ENCODE data around the gene LYPD6. TPM values are rescaled to one million over a fixed set of nuclear protein-coding genes. Genes with fewer than 3 reads are reported as not detected.
A peak's percentile ranks its signal among the peaks of the same experiment; 100 is the strongest.

The LYPD6 gene
- total RNA-seq, 1 experiment from 2014 or later = 2.4 TPM

DNA sequence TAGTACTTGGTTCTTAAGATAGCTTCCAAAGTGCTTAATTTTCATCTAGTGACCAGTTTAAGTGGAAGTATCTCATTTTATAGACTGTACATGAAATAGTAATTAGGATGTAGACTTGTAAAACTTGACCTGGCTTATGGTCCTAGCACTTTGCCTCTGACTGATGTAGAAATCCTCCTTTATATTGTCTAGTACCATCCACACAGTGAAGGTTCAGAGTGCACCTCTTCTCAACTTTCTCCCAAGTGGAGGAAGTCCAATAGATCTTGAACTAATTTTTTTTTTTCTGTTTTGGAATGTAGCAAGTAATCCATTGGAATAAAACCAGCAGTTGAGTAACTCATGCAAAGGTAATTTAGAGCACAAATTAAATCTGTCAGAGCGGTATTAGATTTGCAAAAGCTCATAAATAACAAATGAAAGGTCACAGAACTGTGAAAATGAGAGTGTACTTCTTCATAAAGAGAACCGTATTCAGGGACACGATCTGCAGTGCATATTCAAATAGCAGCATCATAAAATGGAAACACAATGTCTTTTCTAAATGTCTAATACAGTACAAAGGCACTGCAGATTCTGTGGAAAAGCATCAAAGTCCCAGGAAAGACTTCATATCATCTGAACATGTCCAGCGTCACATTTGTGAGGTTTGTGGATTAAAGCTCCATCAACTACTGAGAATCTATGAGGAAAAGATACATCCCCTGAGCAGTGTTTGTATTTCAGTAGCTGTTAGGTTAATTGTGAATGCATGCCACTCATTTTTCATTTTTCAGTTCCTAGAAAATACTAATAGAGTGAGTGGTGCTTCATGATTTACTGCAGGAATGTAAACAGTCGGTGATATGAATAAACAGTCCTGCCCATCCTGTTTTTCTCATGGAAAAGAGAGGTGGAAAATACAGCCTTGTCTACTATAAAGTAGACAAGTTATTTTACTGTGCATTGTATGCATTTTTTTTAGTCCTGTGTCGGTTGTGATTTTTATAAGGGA is 100.7 kb downstream of the LYPD6 start:
- intact Hi-C loops (cut with micrococcal nuclease) = loop anchor here (10.0 kb wide), 1 partner anchor 134 kb away; no protein-coding TSS in a partner anchor
- no peak overlapping the region for H3K4me2 ChIP-seq (ENCODE audit: low read length)
- no peaks in the 10 kb centered on the region; the same call in 1 of the 2 replicates for H3K4me1 ChIP-seq (ENCODE audit: insufficient read depth, low read length)
- H4K20me1 ChIP-seq (ENCODE audit: low read length) = no peaks in the 10 kb centered on the region
- H3F3A ChIP-seq (ENCODE audit: low read length, unreplicated experiment) = no peaks in the 10 kb centered on the region
- H3K9me3 ChIP-seq (ENCODE audit: low read length) = no peaks in the 10 kb centered on the region
- no peak for TF ChIP-seq EZH2phosphoT487 (IDR thresholded peaks at IDR 0.05; ENCODE audit: borderline replicate concordance, low read length)
- no peak for TF ChIP-seq CTCF (conservative IDR thresholded peaks at IDR 0.05; ENCODE audit: low read depth, low read length)
- TF ChIP-seq EZH2 (IDR thresholded peaks at IDR 0.05; ENCODE audit: low read length, unreplicated experiment) = no peak
- no peaks in the 10 kb centered on the region; the same call in 1 of the 2 replicates for H3K9me2 ChIP-seq (replicated peaks; ENCODE audit: low read length)
- ChIA-PET CTCF (interaction anchor here (0.6 kb wide), 1 partner anchor 130 kb away, joined by 3 read pairs; no protein-coding TSS in a partner anchor), POLR2A (ENCODE audit: unreplicated experiment) (no interaction called here)
- H3K27me3 ChIP-seq (ENCODE audit: low read length) = no peaks in the 10 kb centered on the region
- ATAC-seq = peak; percentile 64
- no peak overlapping the region for H3K27ac ChIP-seq (ENCODE audit: low read length)
- no peak overlapping the region for H3K9ac ChIP-seq (ENCODE audit: low read length)
- H3K79me2 ChIP-seq (ENCODE audit: low read length) = no peaks in the 10 kb centered on the region
- no TSS peak for BruUV-seq (replicated peaks)
- H2AFZ ChIP-seq (ENCODE audit: low read length) = no peak overlapping the region
- peak; percentile 29 for DNase-seq
- H3K4me3 ChIP-seq (ENCODE audit: low read length) = no peak overlapping the region
- no peaks in the 10 kb centered on the region for H3K36me3 ChIP-seq (ENCODE audit: low read depth, low read length)

DNA sequence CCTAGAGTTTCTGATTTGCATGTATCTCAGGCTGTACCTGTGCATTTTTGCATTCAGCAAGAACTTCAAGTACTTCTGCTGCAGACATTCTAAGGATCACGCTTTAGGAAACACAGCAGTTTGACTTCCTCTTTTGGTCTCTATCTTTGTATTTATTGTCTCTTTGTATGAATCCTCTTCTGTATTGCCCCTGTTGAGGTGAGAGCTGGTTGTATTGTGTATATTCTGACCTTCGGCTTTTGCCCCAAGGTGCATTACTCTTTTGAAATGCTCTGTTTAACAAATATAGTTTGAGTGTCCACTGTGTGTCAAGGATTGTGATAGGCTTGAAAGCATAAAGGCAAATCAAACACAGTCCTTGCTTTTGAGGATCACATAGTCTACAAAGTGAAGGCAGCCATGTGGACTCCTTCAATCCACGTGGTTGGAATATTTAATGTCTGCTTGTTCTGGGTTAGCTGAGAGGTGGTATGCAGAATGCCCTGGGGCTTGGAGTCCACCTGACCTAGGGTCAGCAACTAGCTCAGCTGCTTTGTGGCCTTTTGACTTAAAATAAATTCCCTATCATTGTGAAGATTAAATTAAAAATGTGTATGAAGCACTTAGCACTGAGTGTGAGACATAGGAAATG is 108.1 kb downstream of the LYPD6 start:
- Histone ChIP-seq H3F3A (ENCODE audit: low read length, unreplicated experiment) (no peaks in the 10 kb centered on the region), H3K9me3 (ENCODE audit: low read length) (no peaks in the 10 kb centered on the region), H4K20me1 (ENCODE audit: low read length) (no peaks in the 10 kb centered on the region), H2AFZ (ENCODE audit: low read length) (no peak overlapping the region), H3K27me3 (ENCODE audit: low read length) (no peaks in the 10 kb centered on the region), H3K4me3 (ENCODE audit: low read length) (no peak overlapping the region), H3K4me1 (ENCODE audit: insufficient read depth, low read length) (no peaks in the 10 kb centered on the region), H3K4me2 (ENCODE audit: low read length) (no peak overlapping the region), H3K9me2 (replicated peaks; ENCODE audit: low read length) (no peaks in the 10 kb centered on the region), H3K9ac (ENCODE audit: low read length) (no peak overlapping the region), H3K36me3 (ENCODE audit: low read depth, low read length) (no peaks in the 10 kb centered on the region), H3K79me2 (ENCODE audit: low read length) (no peaks in the 10 kb centered on the region), H3K27ac (ENCODE audit: low read length) (no peak overlapping the region)
- DNase-seq (no peak), ATAC-seq (no peak)
- intact Hi-C loops (cut with micrococcal nuclease) = loop anchor here (10.0 kb wide), 1 partner anchor 126 kb away; no protein-coding TSS in a partner anchor
- ChIA-PET CTCF (no interaction called here), POLR2A (ENCODE audit: unreplicated experiment) (no interaction called here)
- TF ChIP-seq EZH2 (IDR thresholded peaks at IDR 0.05; ENCODE audit: low read length, unreplicated experiment) (no peak), CTCF (conservative IDR thresholded peaks at IDR 0.05; ENCODE audit: low read depth, low read length) (no peak), EZH2phosphoT487 (IDR thresholded peaks at IDR 0.05; ENCODE audit: borderline replicate concordance, low read length) (no peak)
- BruUV-seq (replicated peaks) = no TSS peak
